Smooth muscle cell of bladder (primary cell): ENCODE data around the gene EPHA2. TPM values are rescaled to one million over a fixed set of nuclear protein-coding genes. Genes with fewer than 3 reads are reported as not detected.

ENCODE experiments used
- total RNA-seq: library from RNA; depleted of rRNA; stranded (reverse); fragments of >200 nt; gene quantifications from 2 replicates; pipeline ENCODE4 v1.2.3, GENCODE V29; 2014

EPHA2 gene
- 7.0 and 11.7 TPM in 2 replicates for total RNA-seq

GRCh38 chr1:16155537-16156410 lies at the start of gene EPHA2:
Gene EPHA2, minus strand, starts transcription at chr1:16156069. Its CDS starts 137 bp downstream, at chr1:16155932.

Other genes with a start within 250 kb of the EPHA2 start
- gene ZBTB17, start 180.0 kb downstream of the EPHA2 start, total RNA-seq = 37.0 and 40.1 TPM in 2 replicates
- under 0.01 TPM in 1 of 2 replicates, not detected in the other for gene SRARP, start 151.8 kb downstream of the EPHA2 start, total RNA-seq
- 3.8 and 14.5 TPM in 2 replicates for gene HSPB7, start 138.0 kb downstream of the EPHA2 start, total RNA-seq
- gene CLCNKA, start 134.0 kb downstream of the EPHA2 start, total RNA-seq = 0.09 TPM in 1 of 2 replicates, not detected in the other
- 0.09 and 0.14 TPM in 2 replicates for gene CLCNKB, start 112.3 kb downstream of the EPHA2 start, total RNA-seq
- gene FAM131C, start 82.4 kb downstream of the EPHA2 start, total RNA-seq = under 0.01 and 0.09 TPM in 2 replicates
- gene ARHGEF19, start 56.6 kb upstream of the EPHA2 start, total RNA-seq = 3.7 and 5.5 TPM in 2 replicates
- gene CPLANE2, start 81.1 kb upstream of the EPHA2 start, total RNA-seq = 11.5 and 14.0 TPM in 2 replicates
- 7.1 and 11.9 TPM in 2 replicates for gene FBXO42, start 196.4 kb upstream of the EPHA2 start, total RNA-seq
- 13.4 and 21.3 TPM in 2 replicates for gene SZRD1, start 211.2 kb upstream of the EPHA2 start, total RNA-seq